HG03097 (cell line): ENCODE measurements around the gene ST3GAL4.
A peak's percentile ranks its signal among the peaks of the same experiment; 100 is the strongest.
"Not testable (repeated sequence)": the region's sequence is repeated elsewhere in the genome, so short reads cannot be mapped to it uniquely, and the experiment has no call there.

Experiments used
- ATAC-seq: cut with Tn5 transposase; IDR thresholded peaks from one replicate; pipeline ENCODE4 v1.9.1; 2021; ENCODE audit not compliant: unreplicated experiment, low FRiP score

Gene ST3GAL4, protein sequence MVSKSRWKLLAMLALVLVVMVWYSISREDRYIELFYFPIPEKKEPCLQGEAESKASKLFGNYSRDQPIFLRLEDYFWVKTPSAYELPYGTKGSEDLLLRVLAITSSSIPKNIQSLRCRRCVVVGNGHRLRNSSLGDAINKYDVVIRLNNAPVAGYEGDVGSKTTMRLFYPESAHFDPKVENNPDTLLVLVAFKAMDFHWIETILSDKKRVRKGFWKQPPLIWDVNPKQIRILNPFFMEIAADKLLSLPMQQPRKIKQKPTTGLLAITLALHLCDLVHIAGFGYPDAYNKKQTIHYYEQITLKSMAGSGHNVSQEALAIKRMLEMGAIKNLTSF

GRCh38 chr11:126355324-126355925 is at the start of gene ST3GAL4:
TSS of gene ST3GAL4 (plus strand) at chr11:126355686. CDS start at chr11:126406156, 50,470 bp downstream.
- ATAC-seq = no peak

- no peak for ATAC-seq
Observed at GRCh38 chr11:126305699-126306098, 49.8 kb upstream of the ST3GAL4 start.

GRCh38 chr11:126307706-126308105 is 47.8 kb upstream of the ST3GAL4 start:
- no peak for ATAC-seq

- ATAC-seq = no peak
Observed at GRCh38 chr11:126308271-126308671, 47.2 kb upstream of the ST3GAL4 start.

GRCh38 chr11:126308771-126309170 is 46.7 kb upstream of the ST3GAL4 start:
- ATAC-seq = not testable (repeated sequence)

DNA sequence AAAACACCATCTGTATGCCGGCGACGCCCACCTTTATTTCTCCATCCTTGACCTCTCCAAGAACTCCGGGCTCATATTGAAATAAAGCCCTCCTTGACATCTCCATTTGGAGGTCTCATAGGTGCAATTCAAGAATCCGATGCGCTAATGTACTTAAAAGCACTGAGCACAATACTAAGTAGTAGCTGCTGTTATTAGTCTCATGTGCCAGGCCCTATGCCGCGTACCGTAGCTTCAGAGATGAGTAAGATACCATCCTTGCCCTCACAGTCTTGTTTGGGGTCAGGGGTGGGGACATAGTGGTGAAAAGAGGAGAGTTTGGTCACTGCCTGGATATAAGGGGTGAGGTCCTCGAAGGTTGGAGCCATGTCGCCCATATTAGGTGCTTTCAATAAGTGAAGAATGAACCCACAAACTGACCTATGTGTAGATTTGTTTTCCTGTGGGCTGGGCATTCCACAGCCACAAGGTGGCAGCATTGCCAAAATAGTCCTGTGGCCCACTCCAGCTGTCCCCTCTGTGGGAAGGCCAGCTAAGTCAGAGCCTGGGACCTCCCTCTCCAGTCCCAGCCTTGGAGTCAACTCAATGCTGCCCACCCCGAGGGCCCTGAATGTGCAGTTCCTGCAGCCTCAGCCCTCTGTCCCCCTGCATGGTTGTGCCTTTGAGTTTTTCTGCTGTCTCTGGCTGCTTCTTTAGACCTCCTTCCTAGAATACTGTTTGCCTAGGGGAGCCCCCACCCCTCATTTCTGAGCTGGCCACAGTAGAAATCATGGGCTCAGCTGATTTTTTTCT is 45.1 kb upstream of the ST3GAL4 start:
- ATAC-seq = peak; percentile 34

GRCh38 chr11:126310992-126311310 is 44.5 kb upstream of the ST3GAL4 start:
- ATAC-seq = no peak

DNA sequence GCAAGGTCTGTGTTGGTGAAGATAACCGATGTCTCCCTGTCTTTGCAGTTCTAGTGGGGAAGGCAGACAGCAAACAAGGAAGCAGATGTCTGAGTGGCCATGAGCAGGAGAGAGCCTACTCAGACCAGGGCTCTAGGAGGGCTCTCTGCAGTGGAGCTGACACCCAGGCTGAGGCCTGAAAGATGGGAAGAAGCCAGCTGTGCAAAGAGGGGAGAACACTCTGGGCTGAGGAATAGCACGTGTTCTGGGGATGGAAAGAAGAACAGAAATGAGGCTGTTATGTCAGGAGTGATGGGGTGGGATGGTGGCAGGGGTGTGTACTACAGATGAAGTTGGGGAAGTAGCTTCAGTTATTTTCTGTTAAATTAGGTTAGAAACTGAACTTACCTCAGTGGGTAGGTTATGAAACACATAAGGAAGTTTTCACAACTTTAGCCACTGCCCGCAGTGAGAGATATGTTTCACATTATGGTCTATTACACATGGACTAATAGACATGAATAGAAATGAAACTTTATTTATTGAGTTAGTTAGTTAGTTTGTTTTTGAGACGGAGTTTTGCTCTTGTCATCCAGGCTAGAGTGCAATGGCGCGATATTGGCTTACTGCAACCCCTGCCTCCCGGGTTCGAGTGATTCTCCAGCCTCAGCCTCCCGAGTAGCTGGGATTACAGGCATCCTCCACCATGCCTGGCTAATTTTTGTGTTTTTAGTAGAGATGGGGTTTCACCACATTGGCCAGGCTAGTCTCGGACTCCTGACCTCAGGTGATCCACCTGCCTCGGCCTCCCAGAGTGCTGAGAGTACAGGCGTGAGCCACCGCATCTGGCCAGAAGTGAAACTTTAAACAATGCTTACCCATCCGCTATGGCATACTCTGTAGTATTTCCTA is 43.8 kb upstream of the ST3GAL4 start:
- peak; percentile 77 for ATAC-seq

DNA sequence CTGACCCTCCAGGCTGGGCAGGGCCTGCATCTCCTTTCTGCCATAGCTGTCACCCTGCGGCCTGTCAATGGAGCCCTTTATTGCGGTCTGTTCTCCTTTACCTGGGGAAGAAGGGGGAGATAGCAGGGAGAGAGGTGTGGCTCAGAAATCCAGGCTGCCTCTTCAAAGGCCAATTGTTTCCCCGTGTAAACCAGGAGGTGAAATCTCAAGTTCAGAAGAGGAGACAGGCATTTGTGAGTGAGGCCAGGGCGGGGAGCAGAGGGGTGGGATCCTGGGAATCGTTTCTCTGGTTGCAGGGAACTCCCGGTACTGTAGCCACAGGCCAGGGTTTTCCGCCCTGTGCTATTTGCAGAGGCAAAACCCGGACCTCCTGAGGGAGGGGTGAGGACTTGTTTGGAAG is 42.5 kb upstream of the ST3GAL4 start:
- ATAC-seq = no peak

- ATAC-seq = no peak
Observed at GRCh38 chr11:126313826-126314225, 41.7 kb upstream of the ST3GAL4 start.

DNA sequence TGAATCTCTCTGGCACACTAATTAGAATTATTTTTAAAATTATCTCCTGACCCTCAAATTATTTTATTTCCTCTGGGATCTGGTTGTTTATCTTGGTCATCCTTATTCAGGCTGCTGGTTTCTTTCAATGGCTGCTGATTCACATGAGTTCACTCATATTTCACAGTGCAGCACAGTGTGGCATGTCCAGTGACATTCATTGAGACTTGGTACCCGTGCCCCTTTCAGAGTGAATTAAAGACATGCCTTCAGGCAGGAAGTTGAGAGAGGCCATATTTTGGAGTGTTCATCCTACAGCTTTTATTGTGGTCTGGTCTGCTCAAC is 38.1 kb upstream of the ST3GAL4 start:
- ATAC-seq = no peak

DNA sequence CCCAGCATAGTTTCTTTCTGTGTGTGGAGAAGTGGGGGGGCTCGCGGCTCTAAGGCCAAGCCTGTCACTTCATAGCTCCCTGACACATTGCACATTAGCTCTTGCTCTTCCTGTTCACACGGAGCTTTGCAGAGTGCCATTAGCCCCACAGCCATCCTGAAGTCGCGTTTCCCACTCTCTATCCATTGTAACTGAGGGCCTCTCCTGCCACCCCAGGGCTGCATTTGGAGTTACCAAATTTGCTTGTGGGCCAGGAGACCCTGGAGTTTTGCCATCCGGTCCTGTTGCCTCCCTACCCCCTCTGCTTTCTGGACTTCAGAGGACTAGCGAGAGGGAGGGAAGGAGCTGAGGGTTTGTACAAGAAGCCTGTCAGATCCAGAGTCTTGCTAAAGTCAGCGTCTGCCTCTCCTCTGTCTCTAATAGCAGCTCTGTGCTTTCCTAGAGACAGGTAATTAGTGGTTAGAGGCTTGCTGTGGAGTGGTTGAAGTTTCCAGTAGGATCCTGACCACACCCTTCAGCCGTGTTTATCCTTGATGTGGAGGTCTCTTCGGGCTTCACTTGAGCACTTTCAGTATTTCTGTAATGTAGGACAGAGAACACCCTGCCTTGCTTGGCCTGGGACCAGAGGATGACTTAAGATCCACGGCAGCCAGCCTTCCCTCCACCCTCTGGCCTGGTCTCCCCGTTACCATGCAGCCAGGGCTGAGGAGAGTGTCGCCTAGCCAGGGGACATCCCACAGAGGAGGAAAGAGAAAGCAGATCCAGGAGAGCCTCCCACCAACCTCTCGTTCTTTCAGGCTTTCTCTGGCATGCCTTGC is 37.5 kb upstream of the ST3GAL4 start:
- peak; percentile 28 for ATAC-seq

DNA sequence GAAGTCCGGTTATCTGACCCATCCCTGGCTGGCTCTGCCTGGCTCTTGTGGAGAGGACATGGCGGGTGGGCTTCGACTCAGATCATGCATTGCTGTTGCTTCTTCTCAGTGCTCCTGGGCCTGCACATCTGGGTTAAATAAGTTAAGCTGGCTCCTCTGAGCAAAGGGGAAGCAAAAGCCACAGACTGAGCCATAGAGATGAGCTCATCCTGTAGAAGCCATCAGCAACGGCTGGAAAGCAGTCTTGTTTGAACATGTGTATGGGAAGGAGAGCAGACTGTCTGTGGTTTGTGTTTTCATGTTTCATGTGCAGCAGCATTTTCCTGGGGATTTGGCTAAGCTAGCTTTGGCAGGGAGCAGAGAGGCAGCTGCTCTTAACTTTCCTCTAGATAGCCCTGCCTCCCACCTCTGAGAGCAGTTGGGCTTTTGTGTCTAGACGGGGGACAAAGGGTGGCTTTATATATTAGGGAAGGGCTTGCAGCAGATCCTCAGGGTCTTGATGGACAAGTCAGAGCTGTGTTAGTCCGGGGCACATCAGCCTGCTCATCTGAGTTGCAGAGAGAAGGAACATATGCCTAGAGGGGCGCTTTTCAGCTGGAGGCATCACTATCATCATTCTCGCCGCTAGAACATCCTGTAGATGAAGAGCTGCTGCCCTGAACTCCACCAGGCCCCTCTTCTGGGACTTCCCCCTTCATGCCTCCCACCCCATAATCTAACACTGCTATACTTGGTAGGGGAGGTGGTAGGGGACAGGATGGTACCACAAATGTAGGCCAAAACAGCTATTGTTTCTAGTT is 36.7 kb upstream of the ST3GAL4 start:
- ATAC-seq = peak; percentile 88

DNA sequence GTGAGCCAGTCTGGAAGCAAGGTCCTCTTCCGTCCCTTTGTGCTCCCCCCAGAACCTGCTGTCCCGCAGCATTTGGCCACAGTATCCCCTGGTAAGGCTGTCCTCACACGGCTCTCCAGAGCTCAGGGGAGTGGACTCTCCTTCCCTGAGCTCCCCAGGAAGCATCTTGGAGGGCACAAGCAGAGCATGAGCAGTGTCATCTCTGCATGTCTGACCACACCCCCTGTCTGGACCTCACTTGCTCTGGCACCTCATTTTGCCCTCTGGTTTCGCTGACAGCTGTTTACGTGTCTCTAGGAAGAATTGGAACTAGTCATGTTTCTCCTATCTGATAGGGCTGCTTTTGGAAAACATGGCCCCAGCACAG is 36.1 kb upstream of the ST3GAL4 start:
- ATAC-seq = no peak

- ATAC-seq = no peak
Observed at GRCh38 chr11:126322996-126323395, 32.5 kb upstream of the ST3GAL4 start.

- no peak for ATAC-seq
Observed at GRCh38 chr11:126327281-126328000, 28.0 kb upstream of the ST3GAL4 start.

DNA sequence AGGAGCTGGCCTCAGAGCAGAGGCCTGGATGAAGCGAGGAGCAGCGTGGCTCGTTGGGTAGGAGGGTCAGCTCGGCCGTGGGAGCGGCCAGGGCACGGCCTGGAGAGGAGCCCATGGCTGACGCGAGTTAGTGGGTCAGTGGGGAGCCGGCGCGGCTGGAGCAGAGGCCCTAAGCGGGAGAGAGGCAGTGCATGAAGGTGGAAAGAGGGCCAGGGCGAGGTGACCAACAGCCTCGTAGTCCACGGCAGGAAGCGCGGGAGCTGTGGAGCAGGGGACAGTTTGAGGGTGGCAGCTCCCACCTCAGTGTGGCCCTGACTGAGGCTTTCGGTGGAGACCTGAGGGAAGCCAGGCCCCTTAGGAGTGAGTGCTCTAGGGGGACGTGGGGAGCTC is 27.5 kb upstream of the ST3GAL4 start:
- ATAC-seq = no peak

- ATAC-seq = no peak
Observed at GRCh38 chr11:126328444-126328843, 27.0 kb upstream of the ST3GAL4 start.
